8988T (cell line): Measurements from ENCODE around the gene REL.
"Not testable (repeated sequence)": the region's sequence is repeated elsewhere in the genome, so short reads cannot be mapped to it uniquely, and the experiment has no call there.

ENCODE experiments used
- DNase-seq: peaks from one replicate; pipeline ENCODE4 v3.0.0; 2011

Gene REL

DNA sequence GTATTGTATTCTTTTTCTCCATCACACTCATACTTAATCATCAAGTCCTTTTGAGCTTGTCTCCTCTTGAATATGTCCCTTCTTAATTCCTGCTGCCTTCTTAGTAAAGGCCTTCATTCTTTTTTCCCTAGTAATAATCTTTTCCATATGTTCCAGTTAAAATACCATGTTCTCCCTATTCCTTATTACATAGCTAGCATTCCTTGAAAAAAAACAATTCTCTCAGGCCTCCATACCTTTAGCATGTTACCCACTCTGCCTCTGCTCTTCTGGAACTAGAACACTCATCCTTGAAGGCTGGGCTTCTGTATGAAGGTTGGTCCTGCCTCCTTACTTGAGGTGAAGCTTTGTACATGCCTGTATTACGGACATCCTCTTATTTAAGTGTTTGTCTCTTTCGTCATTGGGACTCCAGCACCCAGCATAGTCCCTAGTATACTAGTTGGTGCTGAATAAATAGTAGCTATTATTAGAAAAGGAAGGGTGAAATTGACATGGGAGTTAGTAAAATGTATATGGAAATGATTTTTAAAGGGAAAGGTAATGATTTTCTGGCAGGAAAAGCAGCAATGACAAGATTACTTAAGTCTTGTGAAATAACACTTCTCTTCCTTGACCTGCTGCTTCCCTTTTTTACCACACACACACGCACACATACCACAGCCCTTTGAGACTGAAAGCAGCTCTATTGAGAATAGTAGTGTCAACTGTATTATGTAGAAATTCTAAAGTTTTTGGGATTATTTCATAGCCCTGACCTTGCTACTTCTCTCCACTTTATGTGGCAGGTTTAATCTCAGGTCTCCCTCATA lies 45.6 kb downstream of the REL start:
- no peak for DNase-seq

GRCh38 chr2:60932061-60932460 lies 50.7 kb downstream of the REL start:
- not testable (repeated sequence) for DNase-seq

DNA sequence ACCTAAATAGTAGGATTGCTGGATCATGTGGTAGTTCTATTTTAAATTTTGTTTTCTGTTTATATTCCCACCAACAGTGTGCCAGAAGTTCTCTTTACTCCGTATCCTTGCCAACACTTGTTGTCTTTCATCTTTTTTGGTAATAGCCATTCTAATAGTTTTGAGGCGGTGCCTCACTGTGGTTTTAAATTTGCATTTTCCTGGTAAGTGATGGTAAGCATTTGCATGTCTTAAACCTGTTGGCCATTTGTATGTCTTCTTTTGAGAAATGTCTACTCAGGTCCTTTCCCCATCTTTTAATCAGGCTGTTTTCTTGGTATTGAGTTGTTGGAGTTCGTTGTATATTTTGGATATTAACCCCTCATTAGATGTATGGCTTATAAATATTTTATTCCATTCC lies 51.6 kb downstream of the REL start:
- DNase-seq: no peak

- no peak for DNase-seq
Observed at GRCh38 chr2:60934165-60934722, 52.9 kb downstream of the REL start.

DNA sequence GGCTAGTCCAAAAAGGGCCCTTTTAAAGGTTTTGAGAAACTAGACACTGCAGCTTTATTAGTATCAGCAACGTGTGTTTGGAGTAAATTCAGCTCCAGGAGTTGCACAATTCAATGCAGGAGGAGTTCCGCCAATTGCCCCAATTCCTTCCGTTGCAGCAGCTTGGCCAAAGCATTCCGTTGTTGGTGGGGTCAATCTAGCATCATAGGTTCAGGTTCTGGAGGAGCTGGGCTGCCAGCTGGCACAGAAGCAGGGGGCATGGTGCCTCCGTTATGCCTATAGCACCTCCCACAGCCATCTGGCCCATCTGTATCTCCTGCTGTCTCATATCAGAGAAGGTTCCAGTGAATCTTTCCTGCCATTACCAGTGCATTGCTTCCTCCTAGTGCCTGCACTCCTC lies 55.4 kb downstream of the REL start:
- no peak for DNase-seq

DNA sequence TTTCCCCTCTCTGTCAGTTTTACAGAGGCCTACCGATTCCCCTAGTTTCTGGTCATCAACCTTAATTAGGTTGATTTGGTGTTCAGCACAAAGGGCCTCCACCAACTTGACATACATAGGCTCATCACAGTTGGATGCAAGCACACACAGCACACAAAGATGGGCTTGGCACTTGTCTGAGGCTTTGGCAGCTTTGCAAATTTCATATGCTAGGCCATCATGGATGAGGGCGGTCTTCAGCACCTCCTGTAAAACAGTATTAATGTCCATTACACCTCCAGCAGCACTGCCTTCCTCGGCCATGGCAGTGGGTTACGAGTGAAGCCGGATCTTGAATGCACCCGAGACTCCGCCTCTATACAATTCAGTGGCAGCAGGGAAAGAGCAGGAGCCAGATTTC lies 56.9 kb downstream of the REL start:
- no peak for DNase-seq

GRCh38 chr2:60939622-60940021 lies 58.2 kb downstream of the REL start:
- DNase-seq: no peak

DNA sequence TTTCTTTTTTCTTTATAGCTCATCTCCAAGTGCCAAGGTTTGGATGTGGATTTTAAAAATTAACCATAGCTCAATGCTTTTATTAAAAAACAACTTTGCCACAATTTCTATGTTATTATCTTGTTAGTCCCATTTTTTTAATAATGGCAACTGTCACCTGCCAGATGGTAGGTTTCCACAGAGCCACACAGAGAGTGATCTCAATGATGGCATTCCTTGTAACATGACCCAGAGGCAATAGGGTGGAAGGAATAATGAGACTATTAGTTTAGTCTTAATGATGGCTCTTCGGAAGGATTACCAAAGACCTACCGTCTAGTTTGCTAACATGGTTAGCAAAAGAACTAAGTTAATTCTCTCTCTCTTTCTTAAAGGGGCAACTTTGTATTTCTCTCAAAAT lies 64.0 kb downstream of the REL start:
- DNase-seq: no peak

DNA sequence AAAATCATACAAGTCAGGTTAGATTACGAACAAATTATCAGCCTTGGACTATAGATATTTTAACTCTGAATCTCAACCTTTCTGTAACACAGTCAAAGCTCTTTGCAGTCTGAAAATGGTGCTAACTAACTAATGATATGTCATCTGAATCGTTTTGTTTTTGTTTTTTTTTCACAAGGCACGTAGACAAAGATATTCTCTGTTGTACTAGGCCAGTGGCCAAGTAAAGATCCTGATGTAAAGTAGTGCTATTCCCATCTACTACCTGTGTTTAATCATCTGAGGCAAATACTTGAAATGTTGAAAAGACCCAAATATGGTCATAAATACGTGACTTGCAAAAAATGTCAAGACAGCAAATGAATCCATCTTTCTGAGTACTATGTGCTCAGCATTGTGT lies 65.7 kb downstream of the REL start:
- no peak for DNase-seq

DNA sequence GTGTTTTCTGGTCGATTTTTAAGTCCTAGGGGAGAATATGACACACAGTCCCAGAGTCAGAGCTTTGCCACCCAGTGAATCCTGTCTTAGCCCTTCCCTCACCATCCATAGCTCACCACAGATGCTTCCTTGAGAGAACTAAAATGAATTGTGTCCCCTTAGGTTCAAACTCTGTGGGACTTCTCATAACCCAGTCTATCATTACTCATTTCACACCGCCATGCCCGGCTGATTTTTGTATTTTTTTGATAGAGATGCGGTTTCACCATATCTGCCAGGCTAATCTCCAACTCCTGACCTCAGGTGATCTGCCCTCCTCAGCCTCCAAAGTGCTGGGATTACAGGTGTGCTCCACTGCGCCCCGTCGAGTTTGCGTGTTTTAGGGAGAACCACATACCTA lies 66.8 kb downstream of the REL start:
- no peak for DNase-seq

GRCh38 chr2:60948926-60949579 lies 67.7 kb downstream of the REL start:
- DNase-seq: no peak

GRCh38 chr2:60954139-60954538 lies 72.8 kb downstream of the REL start:
- DNase-seq: no peak

DNA sequence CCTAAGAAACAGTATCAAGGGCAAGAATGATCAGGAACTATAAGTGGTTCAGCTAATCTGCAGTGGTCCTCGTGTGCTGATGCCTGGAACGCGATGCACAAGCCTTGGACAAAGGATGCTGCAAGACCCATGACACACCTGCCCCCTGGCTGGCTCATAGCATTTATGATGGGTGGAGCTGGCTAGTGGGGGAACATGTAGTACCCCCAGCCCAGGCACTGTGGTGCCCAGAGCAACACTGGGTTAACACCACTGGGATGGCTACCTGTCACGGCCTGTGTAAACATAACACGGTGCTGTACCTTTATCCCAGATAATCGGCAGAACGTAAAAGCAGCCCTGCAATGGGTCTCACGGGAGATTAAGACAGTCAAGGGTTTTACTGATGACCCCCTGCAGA lies 75.8 kb downstream of the REL start:
- DNase-seq: no peak

DNA sequence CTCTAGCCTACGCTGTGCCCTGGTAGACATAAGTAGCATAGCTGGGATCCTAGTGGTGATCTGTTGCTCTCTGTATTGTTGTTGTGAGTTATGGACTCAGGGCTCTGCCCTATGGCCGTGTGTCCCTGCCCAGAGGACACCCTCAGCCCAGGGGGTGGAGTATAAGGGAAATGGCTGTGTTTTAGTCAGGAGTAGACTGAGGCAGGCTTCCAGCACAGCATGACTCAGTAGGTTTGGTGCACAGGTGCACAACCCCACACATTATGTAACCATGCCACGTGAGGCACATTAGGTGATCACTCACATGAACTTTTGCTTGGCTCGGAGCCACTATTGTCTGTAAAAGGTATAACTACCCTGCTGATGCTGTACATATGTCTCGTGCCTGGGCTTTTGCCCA lies 76.3 kb downstream of the REL start:
- no peak for DNase-seq

DNA sequence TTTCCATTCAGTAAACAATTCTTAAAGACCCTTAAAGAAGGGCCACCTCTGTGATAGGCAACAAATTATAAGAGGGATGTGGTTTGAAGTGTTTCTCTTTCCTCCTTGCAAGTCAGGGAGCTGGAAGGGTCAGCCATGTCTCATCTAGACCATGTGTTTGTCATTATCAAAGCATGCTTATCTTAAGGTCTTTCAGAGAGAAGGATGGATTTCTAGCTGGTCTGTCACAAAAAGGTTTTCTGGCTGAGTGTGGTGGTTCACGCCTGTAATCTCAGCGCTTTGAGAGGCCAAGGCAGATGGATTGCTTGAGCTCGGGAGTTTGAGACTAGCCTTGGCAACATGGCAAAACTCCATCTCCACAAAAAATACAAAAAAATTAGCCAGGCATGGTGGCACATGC lies 77.0 kb downstream of the REL start:
- no peak for DNase-seq

- no peak for DNase-seq
Observed at GRCh38 chr2:60958800-60959199, 77.4 kb downstream of the REL start.

DNA sequence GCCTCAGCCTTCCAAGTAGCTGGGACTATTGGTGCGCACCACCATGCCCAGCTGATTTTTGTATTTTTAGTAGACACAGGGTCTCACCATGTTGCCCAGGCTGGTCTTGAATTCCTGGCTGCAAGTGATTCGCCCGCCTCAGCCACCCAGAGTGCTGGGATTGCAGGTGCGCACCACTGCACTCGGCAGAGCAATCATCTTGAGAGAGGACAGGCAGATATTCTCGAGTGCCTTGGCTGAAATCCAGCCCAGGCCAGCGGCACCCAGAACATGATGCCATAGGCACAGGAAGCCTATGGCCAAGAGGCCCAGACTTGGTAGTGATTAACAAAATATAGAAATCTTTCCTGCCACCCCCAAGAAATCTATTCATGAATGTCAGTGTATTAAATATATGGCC lies 78.1 kb downstream of the REL start:
- DNase-seq: no peak

GRCh38 chr2:60960706-60961105 lies 79.3 kb downstream of the REL start:
- DNase-seq: no peak

DNA sequence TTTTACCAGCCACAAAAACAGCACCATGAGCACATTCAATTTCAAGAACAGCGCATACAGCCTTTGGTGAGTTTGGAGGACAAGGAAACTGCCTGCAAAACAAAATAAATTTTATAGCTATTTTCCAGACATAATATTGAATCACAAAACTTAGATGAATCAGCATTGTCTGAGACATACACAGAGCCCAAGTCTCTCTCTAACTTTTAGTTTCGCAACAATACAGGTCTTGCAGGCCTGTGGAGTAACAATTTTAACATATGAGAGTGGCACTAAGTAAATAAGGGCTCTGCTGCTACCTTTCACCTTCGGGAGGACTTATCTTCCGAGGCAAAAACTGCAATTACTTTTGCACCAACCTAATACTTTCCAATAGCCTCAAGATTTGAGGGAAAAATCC lies 80.1 kb downstream of the REL start:
- no peak for DNase-seq

DNA sequence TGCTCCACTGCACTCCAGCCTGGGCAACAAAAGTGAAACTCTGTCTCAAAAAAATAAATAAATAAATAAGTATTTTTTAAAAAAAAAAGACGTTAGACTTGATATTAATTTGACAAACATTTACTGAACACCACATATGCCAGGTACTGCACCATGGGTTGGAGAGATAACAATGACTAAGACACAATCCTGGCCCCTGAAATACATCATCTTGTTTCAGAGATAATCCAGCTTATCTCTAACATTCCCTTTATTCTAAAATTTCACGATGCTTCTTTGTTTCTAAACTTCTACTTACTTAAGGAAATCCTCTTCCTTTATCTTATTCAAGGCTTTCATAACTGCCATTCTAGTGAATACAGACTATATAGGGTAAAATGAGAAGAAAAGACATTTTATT lies 81.2 kb downstream of the REL start:
- DNase-seq: no peak

GRCh38 chr2:60963190-60963589 lies 81.8 kb downstream of the REL start:
- DNase-seq: no peak

- DNase-seq: no peak
Observed at GRCh38 chr2:60964651-60965498, 83.5 kb downstream of the REL start.

- no peak for DNase-seq
Observed at GRCh38 chr2:60965499-60965785, 84.1 kb downstream of the REL start.
